Pancreas (tissue), 10 donors: ENCODE results near the gene DHCR24. TPM values are rescaled to one million over a fixed set of nuclear protein-coding genes. Genes with fewer than 3 reads are reported as not detected.

Experiments
- ATAC-seq, 4 donors: fragments of 200-7000 bp; cut with Tn5 transposase; one replicate each; pipeline versions ENCODE4 v1.8.0 to v1.9.1; 2020; ENCODE audit warnings: mild to moderate bottlenecking in 4 of 4, moderate library complexity in 4 of 4
- DNase-seq, 6 donors: peaks; one replicate each; pipeline ENCODE4 v3.0.0-alpha.2; 2020
- FAIRE-seq: peaks from 2 replicates; lab custom pipeline; 2012; peaks lifted over from hg19 to GRCh38; lab: Jason Lieb, UNC
- H3K27ac ChIP-seq, 4 donors: fragments of 200-600 bp; sonication (generic); 1 replicate in 3 of 4; 2 replicates in 1 of 4; pipeline versions ENCODE4 v1.5.0 to v1.8.0; 2020
- H3K27me3 ChIP-seq, 4 donors: fragments of 200-600 bp; one replicate each; pipeline ENCODE4 v1.8.0; 2021
- H3K36me3 ChIP-seq, 3 donors: fragments of 200-600 bp; sonication (generic) in 1 of 3; one replicate each; pipeline versions ENCODE4 v1.5.0 to v1.8.0; 2020 to 2021
- H3K4me1 ChIP-seq, 3 donors: fragments of 200-600 bp; one replicate each; pipeline ENCODE4 v1.8.0; 2021
- H3K4me3 ChIP-seq, 4 donors: fragments of 200-600 bp; sonication (generic) in 2 of 4; one replicate each; pipeline versions ENCODE4 v1.5.0 to v1.8.0; 2020 to 2021
- H3K9me3 ChIP-seq, 4 donors: fragments of 200-600 bp; one replicate each; pipeline ENCODE4 v1.8.0; 2021
- CTCF ChIP-seq, 4 donors: fragments of 200-600 bp; sonication (generic) in 3 of 4; IDR thresholded peaks; one replicate each; pipeline versions ENCODE4 v1.5.0 to v1.8.0; 2021; ENCODE audit warnings: antibody characterized with exemption in 4 of 4
- WGBS, 2 donors: extraction: QIAGEN DNeasy Blood & Tissue Kit; methylation state at CpG; one replicate each; pipeline ENCODE4 v1.1.7; 2013; 5-methylcytosine and 5-hydroxymethylcytosine counted together
- intact Hi-C, 3 donors: fragments of 100-400 bp; cut with DNase I; formaldehyde crosslinking; loops; one replicate each; pipeline versions ENCODE4 v1.11.1 to v1.14.2; 2022
- polyA plus RNA-seq, 2 donors: library from polyadenylated mRNA; stranded (reverse); fragments of 200-250 nt; gene quantifications; one replicate each; pipeline ENCODE4 v1.2.3, GENCODE V29; 2013
- total RNA-seq, 6 donors: library from RNA; stranded (reverse); fragmentation: NEBNext Ultra II Directional in 4 of 6; extraction: Animal tissue kit (Norgen Biotek cat#: 25700) in 4 of 6; gene quantifications; one replicate each; pipeline versions ENCODE4 v1.2.1 to v1.2.4, GENCODE V29; 2021 to 2023
- donor health status: healthy with polysubstance abuse.
- donor health status: DM: no; HTN: no; CAD: no; lungs with moderate emphysema.
- donor health status: DM: no; HTN: no; CAD: no.
- donor health status: control.
- donor health status: control.
- donor health status: Bipolar disorder and iron deficiency.
- donor health status: DM: yes; HTN: yes; CAD: no.
- donor health status: DM: no; HTN: no; CAD: no.
- donor health status: DM: no; HTN: no; CAD: no.
- donor health status: DM: yes; HTN: yes; CAD: no.

DHCR24 gene
- total and polyA plus RNA-seq, 8 donors: 10.6 to 64.7 (median 23.6) TPM

- no peak overlapping the region for H3K4me3 ChIP-seq
- H3K36me3 ChIP-seq: no peaks in the 10 kb centered on the region
- ATAC-seq (no peak), FAIRE-seq (no peak), DNase-seq (no peak)
- no peaks in the 10 kb centered on the region for H3K27me3 ChIP-seq
- TF ChIP-seq CTCF (IDR thresholded peaks at IDR 0.05): no peak
- H3K4me1 ChIP-seq: no peaks in the 10 kb centered on the region
- H3K9me3 ChIP-seq: no peaks in the 10 kb centered on the region
- H3K27ac ChIP-seq: no peak overlapping the region
- intact Hi-C loops: no loop called here
Measured at GRCh38 chr1:54929700-54930099, 42.7 kb upstream of the DHCR24 start.

GRCh38 chr1:54928327-54928726, 41.3 kb upstream of the DHCR24 start:
- Histone ChIP-seq H3K27me3 (no peaks in the 10 kb centered on the region), H3K4me3 (no peak overlapping the region), H3K9me3 (no peaks in the 10 kb centered on the region), H3K4me1 (no peaks in the 10 kb centered on the region), H3K36me3 (no peaks in the 10 kb centered on the region), H3K27ac (no peak overlapping the region)
- intact Hi-C loops: no loop called here
- 58 to 61% methylated on average over 2 of the region's 2 CpGs for WGBS, 2 donors
- DNase-seq (no peak), ATAC-seq (peak in 1 of 4 donors; percentile 48), FAIRE-seq (no peak)
- no peak for TF ChIP-seq CTCF (IDR thresholded peaks at IDR 0.05)

- no peaks in the 10 kb centered on the region for H3K9me3 ChIP-seq
- no peak overlapping the region for H3K27ac ChIP-seq
- DNase-seq (no peak), ATAC-seq (no peak), FAIRE-seq (no peak)
- 85 to 86% methylated on average over 8 of the region's 8 CpGs for WGBS, 2 donors
- no peaks in the 10 kb centered on the region for H3K27me3 ChIP-seq
- no peak for TF ChIP-seq CTCF (IDR thresholded peaks at IDR 0.05)
- no peak overlapping the region for H3K4me3 ChIP-seq
- no peaks in the 10 kb centered on the region for H3K36me3 ChIP-seq
- no peaks in the 10 kb centered on the region for H3K4me1 ChIP-seq
- intact Hi-C loops: no loop called here
Measured at GRCh38 chr1:54927472-54928240, 40.7 kb upstream of the DHCR24 start.

- intact Hi-C loops: no loop called here
- Histone ChIP-seq H3K4me1 (no peaks in the 10 kb centered on the region), H3K9me3 (no peaks in the 10 kb centered on the region), H3K27ac (no peak overlapping the region), H3K4me3 (no peak overlapping the region), H3K36me3 (no peaks in the 10 kb centered on the region), H3K27me3 (no peaks in the 10 kb centered on the region)
- TF ChIP-seq CTCF (IDR thresholded peaks at IDR 0.05): no peak
- DNase-seq (no peak), ATAC-seq (no peak), FAIRE-seq (no peak)
- WGBS, 2 donors: 68 to 72% methylated on average over 2 of the region's 2 CpGs
Measured at GRCh38 chr1:54926970-54927369, 40.0 kb upstream of the DHCR24 start.

GRCh38 chr1:54922921-54923421, 36.0 kb upstream of the DHCR24 start:
- ATAC-seq (peak in 3 of 4 donors; percentile 35 to 85 (median 85)), DNase-seq (peak in 3 of 6 donors; percentile 3 to 32 (median 18)), FAIRE-seq (no peak)
- H3K27ac ChIP-seq: no peak overlapping the region
- H3K9me3 ChIP-seq: no peaks in the 10 kb centered on the region
- no peaks in the 10 kb centered on the region for H3K4me1 ChIP-seq
- no peak overlapping the region for H3K4me3 ChIP-seq
- no peaks in the 10 kb centered on the region for H3K36me3 ChIP-seq
- no peaks in the 10 kb centered on the region for H3K27me3 ChIP-seq
- TF ChIP-seq CTCF (IDR thresholded peaks at IDR 0.05): no peak
- WGBS, 2 donors: 22 to 40% methylated on average over 2 of the region's 2 CpGs
- intact Hi-C loops: no loop called here
